Brain microvascular endothelial cell (primary cell): ENCODE measurements around the gene CAMTA1.

Source experiments
- DNase-seq: peaks from one replicate; pipeline ENCODE4 v3.0.0-alpha.2; 2020
- H3K27ac ChIP-seq: fragments of 250-450 bp; sonication (Bioruptor Pico); 2 replicates; pipeline ENCODE4 v1.5.1; 2020; ENCODE audit warnings: mild to moderate bottlenecking, moderate library complexity
- H3K27me3 ChIP-seq: fragments of 250-450 bp; sonication (Bioruptor Pico); replicated peaks from 2 replicates; pipeline ENCODE4 v1.5.1; 2020; ENCODE audit warnings: mild to moderate bottlenecking
- H3K36me3 ChIP-seq: fragments of 250-450 bp; sonication (Bioruptor Pico); replicated peaks from 2 replicates; pipeline ENCODE4 v1.5.1; 2020; ENCODE audit warnings: mild to moderate bottlenecking
- H3K4me3 ChIP-seq: 2 replicates; pipeline ENCODE4 v1.5.1; 2011; ENCODE audit warnings: low read depth, mild to moderate bottlenecking, control low read depth, low read length, moderate library complexity
- CTCF ChIP-seq: IDR thresholded peaks from 2 replicates; pipeline ENCODE4 v1.5.1; 2011; ENCODE audit warnings: low read depth, mild to moderate bottlenecking, moderate library complexity, low read length, control low read depth, inconsistent platforms; ENCODE audit errors: missing control alignments
- in situ Hi-C: cut with HindIII; loops from 2 replicates; pipeline ENCODE4 v1.10.0; 2017; ENCODE audit warnings: low sequenced_read_pairs, low pct_ligation_motif_present

The CAMTA1 gene

DNA sequence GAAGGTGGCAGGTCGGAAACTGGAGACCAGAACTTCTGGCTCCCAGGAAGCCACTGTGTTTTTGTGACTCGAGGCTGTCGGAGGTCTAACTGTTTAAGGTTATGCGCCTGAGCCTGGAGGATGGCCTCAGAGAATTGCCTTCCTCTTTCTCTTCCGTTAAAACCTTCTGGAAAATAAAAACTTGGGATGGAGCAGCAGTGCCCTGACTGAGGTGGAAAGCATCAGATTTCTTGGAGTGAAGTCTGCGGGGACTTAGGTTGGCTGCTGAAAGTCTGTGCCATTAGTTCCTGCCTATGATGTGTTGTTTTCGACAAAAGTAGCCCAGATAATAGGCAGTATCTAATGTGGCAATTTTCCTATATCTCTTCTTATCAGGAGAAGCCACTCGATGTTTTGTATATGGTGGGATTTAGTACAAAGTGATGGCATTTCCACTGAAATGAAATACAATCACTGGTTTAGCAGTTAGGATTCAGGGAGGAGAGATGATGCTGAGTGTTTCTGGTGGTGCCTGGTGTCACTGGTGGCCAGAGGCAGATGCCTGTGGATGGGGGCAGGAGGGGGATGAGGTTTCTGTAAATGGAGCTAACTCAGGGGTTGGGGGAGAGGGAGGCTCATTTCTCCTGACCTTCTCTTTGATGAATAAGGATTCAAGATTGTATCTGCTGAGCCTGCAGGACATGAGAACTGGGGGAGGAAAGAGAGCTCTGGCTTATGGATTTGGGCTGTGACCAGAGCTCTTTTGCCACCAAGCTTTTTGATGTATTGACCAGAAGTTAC lies 150.8 kb downstream of the CAMTA1 start:
- Histone ChIP-seq H3K27ac (no peak overlapping the region), H3K36me3 (no peaks in the 10 kb centered on the region), H3K4me3 (no peak overlapping the region), H3K27me3 (peaks cover 10% of the 10 kb centered on the region)
- no peak for DNase-seq
- in situ Hi-C loops, result no loop called here
- TF ChIP-seq CTCF, result no peak

- peaks cover 10% of the 10 kb centered on the region for H3K27me3 ChIP-seq
- in situ Hi-C loops, result no loop called here
- TF ChIP-seq CTCF, result no peak
- no peak overlapping the region for H3K27ac ChIP-seq
- DNase-seq, result no peak
- no peak overlapping the region for H3K4me3 ChIP-seq
- no peaks in the 10 kb centered on the region for H3K36me3 ChIP-seq
These were observed 151.8 kb downstream of the CAMTA1 start for GRCh38 chr1:6937048-6937447.

DNA sequence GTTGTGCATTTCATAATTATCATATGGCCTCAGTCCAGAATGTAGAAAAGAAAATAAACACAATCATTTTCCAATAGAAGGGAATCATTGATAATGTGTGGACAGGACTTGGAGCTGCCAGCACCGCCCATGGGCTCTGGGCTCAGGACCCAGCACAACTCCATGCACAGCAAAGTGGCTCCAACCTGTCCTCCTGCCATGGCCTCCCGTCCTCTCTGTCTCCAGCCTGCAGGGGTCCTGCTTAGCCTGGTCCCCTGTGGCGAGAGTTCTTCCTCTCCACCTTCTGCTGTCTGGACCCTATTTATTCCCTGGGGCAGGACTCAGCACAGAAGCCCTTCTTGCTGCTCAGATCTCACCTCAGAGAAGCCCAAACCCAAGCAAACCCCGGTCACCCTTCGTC lies 154.1 kb downstream of the CAMTA1 start:
- no peak overlapping the region for H3K4me3 ChIP-seq
- no peak overlapping the region for H3K27ac ChIP-seq
- DNase-seq, result no peak
- no peaks in the 10 kb centered on the region for H3K36me3 ChIP-seq
- peaks cover 8% of the 10 kb centered on the region for H3K27me3 ChIP-seq
- in situ Hi-C loops, result no loop called here
- peak; percentile 2 for TF ChIP-seq CTCF

DNA sequence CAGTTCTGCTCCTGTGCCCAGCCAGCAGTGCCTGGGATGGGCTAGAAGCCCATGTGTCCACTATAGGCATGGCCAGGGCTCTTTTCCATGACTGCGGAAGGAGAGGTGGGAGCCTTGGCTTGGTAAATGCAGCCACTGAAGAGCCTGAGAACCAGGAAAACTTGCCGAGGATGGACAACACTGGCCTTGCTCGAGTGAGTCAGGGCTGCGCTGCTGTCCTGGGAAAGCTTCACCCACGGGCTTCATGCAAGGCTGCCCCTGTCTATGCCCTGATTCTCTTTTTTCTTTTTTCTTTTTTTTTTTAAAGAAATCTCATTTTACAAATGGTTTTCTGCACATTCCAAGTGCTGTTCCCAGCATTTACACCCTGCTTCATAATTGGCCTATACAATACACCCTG lies 156.5 kb downstream of the CAMTA1 start:
- TF ChIP-seq CTCF, result no peak
- Histone ChIP-seq H3K36me3 (no peaks in the 10 kb centered on the region), H3K27ac (no peak overlapping the region), H3K27me3 (no peaks in the 10 kb centered on the region), H3K4me3 (no peak overlapping the region)
- DNase-seq, result no peak
- in situ Hi-C loops, result no loop called here

GRCh38 chr1:6942990-6943389 lies 157.7 kb downstream of the CAMTA1 start:
- in situ Hi-C loops, result no loop called here

More at GRCh38 chr1:6942990-6943389, 157.7 kb downstream of the CAMTA1 start:
- H3K36me3 ChIP-seq, result no peaks in the 10 kb centered on the region
- TF ChIP-seq CTCF, result no peak
- no peak for DNase-seq
- H3K4me3 ChIP-seq, result no peak overlapping the region
- H3K27me3 ChIP-seq, result no peaks in the 10 kb centered on the region
- no peak overlapping the region for H3K27ac ChIP-seq
